NCI-H2081 treated with DMSO at 0.1 percent for 48 hours (cell line): Measurements from ENCODE around the gene SCEL.
"Not testable (repeated sequence)": the region's sequence is repeated elsewhere in the genome, so short reads cannot be mapped to it uniquely, and the experiment has no call there.

Experiments used
- DNase-seq: peaks from one replicate; lab custom pipeline; 2025; lab: John Stamatoyannopoulos, UW

SCEL gene

GRCh38 chr13:77662831-77663230, 127.3 kb downstream of the SCEL start:
- not testable (repeated sequence) for DNase-seq

GRCh38 chr13:77674852-77675251, 139.3 kb downstream of the SCEL start:
- no peak for DNase-seq

GRCh38 chr13:77678691-77679235, 143.3 kb downstream of the SCEL start:
- DNase-seq, result no peak

GRCh38 chr13:77687799-77688198, 152.3 kb downstream of the SCEL start:
- no peak for DNase-seq

GRCh38 chr13:77691871-77692270, 156.4 kb downstream of the SCEL start:
- no peak for DNase-seq

- no peak for DNase-seq
Observed at GRCh38 chr13:77692746-77693448, 157.4 kb downstream of the SCEL start.

GRCh38 chr13:77693449-77693940, 158.0 kb downstream of the SCEL start:
- no peak for DNase-seq
